Nucleus accumbens (tissue), 56 donors: ENCODE measurements around the gene INPP5D.

Experiments used
- DNase-seq, 56 donors: peaks; one replicate each; lab custom pipeline; 2025; lab: John Stamatoyannopoulos, UW

Gene INPP5D

GRCh38 chr2:233031556-233032500 lies 28.3 kb upstream of the INPP5D start:
- DNase-seq = peak in 14 of 56 donors; percentile 6 to 71 (median 36)

GRCh38 chr2:233032551-233033320 lies 27.4 kb upstream of the INPP5D start, which contains the start of gene NEU2:
Gene NEU2, plus strand, starts transcription at chr2:233032672. Its CDS starts 0 bp downstream, at chr2:233032672.
- no peak for DNase-seq

- DNase-seq = no peak
Measured at GRCh38 chr2:233033672-233034071, 26.5 kb upstream of the INPP5D start.

- DNase-seq = no peak
Measured at GRCh38 chr2:233034091-233034882, 25.9 kb upstream of the INPP5D start.

GRCh38 chr2:233035426-233036161 lies 24.5 kb upstream of the INPP5D start:
- DNase-seq = no peak

GRCh38 chr2:233036162-233036838 lies 23.8 kb upstream of the INPP5D start:
- DNase-seq = no peak

GRCh38 chr2:233037078-233037477 lies 23.1 kb upstream of the INPP5D start:
- DNase-seq = no peak

GRCh38 chr2:233039212-233039845 lies 20.8 kb upstream of the INPP5D start:
- peak in 1 of 56 donors; percentile 30 for DNase-seq

GRCh38 chr2:233039846-233040530 lies 20.2 kb upstream of the INPP5D start:
- DNase-seq = no peak

GRCh38 chr2:233040571-233040970 lies 19.6 kb upstream of the INPP5D start:
- DNase-seq = no peak

- no peak for DNase-seq
Measured at GRCh38 chr2:233041722-233042323, 18.3 kb upstream of the INPP5D start.

GRCh38 chr2:233042549-233042948 lies 17.6 kb upstream of the INPP5D start:
- no peak for DNase-seq

- DNase-seq = no peak
Measured at GRCh38 chr2:233044974-233045605, 15.1 kb upstream of the INPP5D start.

- no peak for DNase-seq
Measured at GRCh38 chr2:233047206-233047605, 12.9 kb upstream of the INPP5D start.

GRCh38 chr2:233047667-233048066 lies 12.5 kb upstream of the INPP5D start:
- no peak for DNase-seq

GRCh38 chr2:233048569-233049193 lies 11.5 kb upstream of the INPP5D start:
- no peak for DNase-seq
